GM12865 (cell line): Measurements from ENCODE around the gene KRT75.

Experiments used
- DNase-seq: peaks from one replicate; pipeline ENCODE4 v3.0.0; 2010; ENCODE audit warnings: low read depth
- H3K4me3 ChIP-seq: 2 replicates; pipeline ENCODE4 v1.5.1; 2011; ENCODE audit warnings: mild to moderate bottlenecking, low read depth, low read length, control low read depth
- TF ChIP-seq, protein P1 (sequence below): IDR thresholded peaks from 2 replicates; pipeline ENCODE4 v1.5.1; 2011; ENCODE audit warnings: low read length, control low read depth, low read depth, inconsistent platforms; ENCODE audit not compliant: insufficient read depth; ENCODE audit errors: missing control alignments

Gene KRT75

DNA sequence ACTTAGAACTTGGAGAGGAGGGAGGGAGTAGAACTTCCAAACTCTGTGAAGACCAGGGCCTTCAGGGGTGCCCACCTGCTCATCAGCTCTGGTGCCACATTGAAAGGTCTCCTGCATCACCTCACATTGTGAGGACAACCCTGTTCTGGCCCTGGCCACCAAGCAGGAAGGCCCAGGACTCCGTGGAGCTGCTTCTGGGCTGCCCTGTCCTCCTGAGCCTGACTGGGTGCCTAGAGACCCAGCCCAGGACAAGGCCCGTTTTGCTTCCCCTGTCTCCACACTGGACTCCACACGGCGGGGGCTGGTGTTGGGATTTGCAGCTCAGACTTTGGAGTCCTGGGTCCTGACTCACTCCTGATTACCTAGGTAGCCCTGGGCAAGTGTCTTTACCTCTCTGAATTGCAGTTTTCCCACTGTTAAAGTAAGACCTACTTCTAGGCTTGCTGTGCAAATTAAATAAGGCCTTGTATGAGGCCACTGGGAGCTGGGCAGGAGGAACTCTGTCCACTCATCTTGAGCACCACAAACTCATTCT lies 15.5 kb downstream of the KRT75 start:
- no peak overlapping the region for H3K4me3 ChIP-seq
- no peak for DNase-seq
- TF ChIP-seq, protein P1, sequence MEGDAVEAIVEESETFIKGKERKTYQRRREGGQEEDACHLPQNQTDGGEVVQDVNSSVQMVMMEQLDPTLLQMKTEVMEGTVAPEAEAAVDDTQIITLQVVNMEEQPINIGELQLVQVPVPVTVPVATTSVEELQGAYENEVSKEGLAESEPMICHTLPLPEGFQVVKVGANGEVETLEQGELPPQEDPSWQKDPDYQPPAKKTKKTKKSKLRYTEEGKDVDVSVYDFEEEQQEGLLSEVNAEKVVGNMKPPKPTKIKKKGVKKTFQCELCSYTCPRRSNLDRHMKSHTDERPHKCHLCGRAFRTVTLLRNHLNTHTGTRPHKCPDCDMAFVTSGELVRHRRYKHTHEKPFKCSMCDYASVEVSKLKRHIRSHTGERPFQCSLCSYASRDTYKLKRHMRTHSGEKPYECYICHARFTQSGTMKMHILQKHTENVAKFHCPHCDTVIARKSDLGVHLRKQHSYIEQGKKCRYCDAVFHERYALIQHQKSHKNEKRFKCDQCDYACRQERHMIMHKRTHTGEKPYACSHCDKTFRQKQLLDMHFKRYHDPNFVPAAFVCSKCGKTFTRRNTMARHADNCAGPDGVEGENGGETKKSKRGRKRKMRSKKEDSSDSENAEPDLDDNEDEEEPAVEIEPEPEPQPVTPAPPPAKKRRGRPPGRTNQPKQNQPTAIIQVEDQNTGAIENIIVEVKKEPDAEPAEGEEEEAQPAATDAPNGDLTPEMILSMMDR, result no peak

DNA sequence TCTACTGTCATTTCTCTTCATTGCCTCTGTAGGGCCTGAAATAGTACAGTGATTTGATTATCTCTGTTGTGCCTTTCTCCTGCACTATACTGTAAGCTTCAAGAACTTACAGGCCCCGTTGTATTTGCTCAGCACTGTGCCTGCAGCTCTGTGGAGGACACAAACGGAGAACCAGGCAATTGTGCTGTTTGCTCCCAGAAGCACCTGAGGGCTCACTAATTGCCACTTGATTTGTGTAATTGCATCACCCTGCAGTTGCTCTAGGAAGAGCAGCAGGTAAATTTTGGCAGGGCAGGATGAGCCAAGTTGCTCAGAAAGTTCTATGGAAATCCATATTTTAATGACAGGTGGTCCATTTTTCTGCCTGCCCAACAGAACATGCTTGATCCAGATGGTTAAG lies 16.4 kb downstream of the KRT75 start:
- DNase-seq, result no peak
- TF ChIP-seq, protein P1, result no peak
- H3K4me3 ChIP-seq, result no peak overlapping the region

DNA sequence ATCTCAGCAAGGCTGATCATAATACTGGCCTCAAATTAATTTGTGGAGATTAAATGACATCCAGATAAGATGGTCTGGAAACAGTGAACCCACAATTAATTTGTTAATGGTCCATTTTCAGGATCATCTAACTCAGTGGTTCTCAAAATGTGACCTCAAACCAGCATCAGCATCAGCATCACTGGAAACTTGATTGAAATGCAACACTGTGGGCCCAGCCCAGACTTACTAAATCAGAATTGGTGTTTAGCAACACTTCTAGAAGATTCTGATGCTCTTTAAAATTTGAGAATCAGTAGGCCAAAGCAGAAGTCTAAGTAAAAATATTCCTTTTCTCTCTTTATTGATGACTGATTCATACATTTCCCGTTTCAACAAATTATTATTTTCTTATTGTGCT lies 17.4 kb downstream of the KRT75 start:
- no peak for DNase-seq
- no peak overlapping the region for H3K4me3 ChIP-seq
- TF ChIP-seq, protein P1, result no peak

DNA sequence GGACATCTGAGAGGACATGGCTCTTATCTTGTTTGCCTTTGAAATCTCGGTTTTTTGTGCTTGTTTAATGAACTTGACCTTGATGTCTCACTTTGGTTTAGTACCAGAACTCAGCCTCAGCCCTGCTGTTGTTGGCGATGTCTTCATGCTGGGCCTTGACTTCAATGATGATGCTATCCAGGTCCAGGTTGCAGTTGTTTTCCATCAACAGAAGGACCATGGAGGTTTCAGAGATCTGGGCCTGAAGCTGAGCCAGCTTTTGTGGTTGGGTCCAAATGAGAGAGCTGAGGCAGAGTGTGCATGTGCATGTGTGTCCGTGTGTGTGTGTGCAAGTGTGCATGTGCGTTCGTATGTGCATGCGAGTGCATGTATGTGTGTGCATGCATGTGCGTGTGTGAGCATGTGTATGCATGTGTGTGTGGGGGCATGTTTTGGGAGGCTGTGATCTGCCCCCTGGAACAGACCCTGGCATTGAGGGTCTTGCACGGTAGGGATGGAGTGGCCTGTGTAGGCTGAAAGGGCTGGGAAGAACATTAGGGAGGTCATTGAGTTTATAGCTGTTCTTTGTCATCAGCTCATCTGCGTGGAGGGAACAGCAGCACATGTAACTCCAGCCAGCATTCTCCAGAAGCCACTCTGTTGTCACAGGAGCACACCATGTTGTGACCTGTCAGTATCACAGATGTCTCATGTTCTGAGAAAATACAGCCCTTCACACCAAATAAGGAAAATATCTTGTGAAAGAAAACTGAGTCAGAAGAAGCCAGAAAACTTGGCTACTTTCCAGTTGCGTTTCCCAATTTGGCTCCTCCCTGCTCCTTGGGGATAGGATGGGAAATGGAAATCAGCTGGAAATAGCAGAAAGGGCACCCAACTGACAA lies 18.1 kb downstream of the KRT75 start:
- H3K4me3 ChIP-seq, result no peak overlapping the region
- TF ChIP-seq, protein P1, result no peak
- no peak for DNase-seq

DNA sequence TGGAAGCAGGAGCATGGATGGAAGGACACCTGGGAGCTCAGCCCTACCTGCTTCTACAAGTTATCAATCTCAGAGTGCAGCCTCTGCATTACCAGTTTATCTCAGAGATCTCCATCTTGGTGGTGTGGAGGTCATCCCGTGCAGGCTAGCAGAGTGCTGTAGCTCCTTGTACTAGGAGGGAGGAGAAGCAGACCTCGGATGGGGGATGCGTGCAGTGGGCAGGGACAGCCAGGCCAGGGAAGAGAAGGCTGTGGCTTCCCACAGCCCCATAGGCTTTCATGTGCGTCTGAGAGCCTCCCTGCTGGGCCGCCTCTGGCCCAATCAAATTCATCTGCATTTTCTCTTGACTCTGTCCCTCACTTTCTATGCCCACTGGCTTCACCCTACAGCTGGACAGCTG lies 19.2 kb downstream of the KRT75 start:
- no peak for DNase-seq
- no peak overlapping the region for H3K4me3 ChIP-seq
- TF ChIP-seq, protein P1, result no peak

DNA sequence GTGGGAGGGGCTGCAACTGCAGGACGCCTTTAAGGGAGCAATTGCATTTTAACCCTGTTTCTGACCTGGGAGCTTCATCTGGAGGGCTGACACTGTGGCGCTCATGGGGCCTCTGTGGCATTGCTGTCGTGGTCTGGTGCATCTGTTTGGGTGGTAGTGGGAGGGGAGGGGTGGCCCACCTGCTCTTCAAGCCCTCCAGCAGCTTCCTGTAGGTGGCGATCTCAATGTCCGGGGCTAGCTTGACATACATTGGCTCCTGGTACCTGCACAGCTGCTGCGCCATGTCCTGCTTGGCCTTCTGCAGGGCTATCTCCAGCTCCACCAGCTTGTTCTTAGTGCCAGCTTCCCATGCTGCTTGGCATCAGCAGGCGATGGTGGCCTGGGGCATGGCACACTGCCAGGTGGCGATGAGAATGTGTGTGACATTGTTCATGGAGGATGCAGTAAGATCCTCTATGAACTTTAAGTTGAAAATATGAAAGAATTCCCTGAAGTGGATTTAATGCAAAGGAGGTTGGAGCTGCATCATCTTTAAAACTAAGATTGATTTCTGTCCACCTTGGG lies 20.3 kb downstream of the KRT75 start:
- TF ChIP-seq, protein P1, result no peak

More for the DNA sequence above, 20.3 kb downstream of the KRT75 start:
- DNase-seq, result no peak
- H3K4me3 ChIP-seq, result no peak overlapping the region
